ENCODE measurements around the gene VASP.

The VASP gene

DNA sequence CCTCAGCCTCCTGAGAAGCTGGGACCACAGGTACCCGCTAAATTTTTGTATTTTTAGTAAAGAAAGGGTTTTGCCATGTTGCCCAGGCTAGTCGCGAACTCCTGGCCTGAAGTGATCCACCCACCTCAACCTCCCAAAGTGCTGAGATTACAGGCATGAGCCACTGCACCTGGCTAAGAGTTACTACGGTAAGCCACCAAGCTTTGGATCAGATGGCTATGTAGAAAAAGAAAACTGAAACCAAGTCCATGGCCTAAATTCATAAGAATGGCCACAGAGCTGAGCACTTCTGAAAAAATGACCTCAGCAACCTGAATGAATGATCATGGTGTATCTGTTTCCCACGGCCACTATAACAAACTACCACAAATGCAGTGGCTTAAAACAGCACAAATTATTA is 67.9 kb downstream of the VASP start:
- no peak overlapping the region for H3K4me3 ChIP-seq (ENCODE audit: control insufficient read depth, low read depth, low read length)
- DNase-seq (ENCODE audit: low read depth): no peak
- TF ChIP-seq, protein P1, sequence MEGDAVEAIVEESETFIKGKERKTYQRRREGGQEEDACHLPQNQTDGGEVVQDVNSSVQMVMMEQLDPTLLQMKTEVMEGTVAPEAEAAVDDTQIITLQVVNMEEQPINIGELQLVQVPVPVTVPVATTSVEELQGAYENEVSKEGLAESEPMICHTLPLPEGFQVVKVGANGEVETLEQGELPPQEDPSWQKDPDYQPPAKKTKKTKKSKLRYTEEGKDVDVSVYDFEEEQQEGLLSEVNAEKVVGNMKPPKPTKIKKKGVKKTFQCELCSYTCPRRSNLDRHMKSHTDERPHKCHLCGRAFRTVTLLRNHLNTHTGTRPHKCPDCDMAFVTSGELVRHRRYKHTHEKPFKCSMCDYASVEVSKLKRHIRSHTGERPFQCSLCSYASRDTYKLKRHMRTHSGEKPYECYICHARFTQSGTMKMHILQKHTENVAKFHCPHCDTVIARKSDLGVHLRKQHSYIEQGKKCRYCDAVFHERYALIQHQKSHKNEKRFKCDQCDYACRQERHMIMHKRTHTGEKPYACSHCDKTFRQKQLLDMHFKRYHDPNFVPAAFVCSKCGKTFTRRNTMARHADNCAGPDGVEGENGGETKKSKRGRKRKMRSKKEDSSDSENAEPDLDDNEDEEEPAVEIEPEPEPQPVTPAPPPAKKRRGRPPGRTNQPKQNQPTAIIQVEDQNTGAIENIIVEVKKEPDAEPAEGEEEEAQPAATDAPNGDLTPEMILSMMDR (conservative IDR thresholded peaks at IDR 0.05; ENCODE audit: control insufficient read depth, insufficient read depth, low read depth, low read length): no peak
